HG02938 (cell line): ENCODE results near the gene HELZ2.

Experiments
- ATAC-seq: cut with Tn5 transposase; IDR thresholded peaks from one replicate; pipeline ENCODE4 v1.9.1; 2021; ENCODE audit warnings: mild to moderate bottlenecking, moderate library complexity; ENCODE audit not compliant: unreplicated experiment

Gene HELZ2

GRCh38 chr20:63553933-63554290 is 20.1 kb downstream of the HELZ2 start, which contains the start of gene FNDC11:
Gene FNDC11, plus strand, starts transcription at chr20:63554159. Its CDS starts 1,505 bp downstream, at chr20:63555664.
- ATAC-seq, result no peak

GRCh38 chr20:63553251-63553932 is 20.6 kb downstream of the HELZ2 start:
- ATAC-seq, result no peak

GRCh38 chr20:63552481-63553249 is 21.4 kb downstream of the HELZ2 start:
- ATAC-seq, result no peak

- ATAC-seq, result no peak
Measured at GRCh38 chr20:63551068-63551467, 23.0 kb downstream of the HELZ2 start.

GRCh38 chr20:63549679-63550282 is 24.3 kb downstream of the HELZ2 start:
- ATAC-seq, result no peak

- no peak for ATAC-seq
Measured at GRCh38 chr20:63549019-63549418, 25.0 kb downstream of the HELZ2 start.

GRCh38 chr20:63548542-63548941 is 25.5 kb downstream of the HELZ2 start:
- ATAC-seq, result no peak

- ATAC-seq, result no peak
Measured at GRCh38 chr20:63547725-63548480, 26.1 kb downstream of the HELZ2 start, which contains the start of gene SRMS. Gene SRMS, minus strand, starts transcription at chr20:63547749. Its CDS starts 286 bp downstream, at chr20:63547463.

- no peak for ATAC-seq
Measured at GRCh38 chr20:63546956-63547724, 26.9 kb downstream of the HELZ2 start.

- ATAC-seq, result no peak
Measured at GRCh38 chr20:63546256-63546955, 27.6 kb downstream of the HELZ2 start.

GRCh38 chr20:63545814-63546213 is 28.2 kb downstream of the HELZ2 start:
- no peak for ATAC-seq

GRCh38 chr20:63544958-63545516 is 29.0 kb downstream of the HELZ2 start:
- ATAC-seq, result no peak

GRCh38 chr20:63544241-63544957 is 29.6 kb downstream of the HELZ2 start:
- no peak for ATAC-seq

- ATAC-seq, result no peak
Measured at GRCh38 chr20:63543733-63544132, 30.3 kb downstream of the HELZ2 start.

- no peak for ATAC-seq
Measured at GRCh38 chr20:63543131-63543530, 30.9 kb downstream of the HELZ2 start.

GRCh38 chr20:63542696-63543095 is 31.3 kb downstream of the HELZ2 start:
- no peak for ATAC-seq

GRCh38 chr20:63542031-63542559 is 31.9 kb downstream of the HELZ2 start:
- ATAC-seq, result no peak

- ATAC-seq, result no peak
Measured at GRCh38 chr20:63541371-63541770, 32.7 kb downstream of the HELZ2 start.
